A549 (cell line): ENCODE data around the gene KCNQ1.

Experiments
- BCL3 ChIP-seq: fragments of >200 bp; sonication (Bioruptor Twin); formaldehyde crosslinking; IDR thresholded peaks from 3 replicates; pipeline ENCODE4 v1.6.1; 2016
- CBX2 ChIP-seq: fragments of 200-600 bp; sonication (generic); IDR thresholded peaks from 2 replicates; pipeline ENCODE4 v1.6.1; 2016; ENCODE audit warnings: low read depth, mild to moderate bottlenecking, borderline replicate concordance
- CTCF ChIP-seq: fragments of >200 bp; sonication (Bioruptor Twin); formaldehyde crosslinking; IDR thresholded peaks from 3 replicates; pipeline ENCODE4 v1.5.1; 2016
- HDAC2 ChIP-seq: fragments of 200-600 bp; sonication (generic); IDR thresholded peaks from 2 replicates; pipeline ENCODE4 v1.6.1; 2016
- HEYL ChIP-seq: fragments of 250-450 bp; sonication (Bioruptor Pico); IDR thresholded peaks from 2 replicates; pipeline ENCODE4 v1.8.0; 2021; ENCODE audit warnings: mild to moderate bottlenecking, moderate library complexity
- JUN ChIP-seq, 2 experiments: fragments of >200 bp; sonication (Bioruptor Twin); formaldehyde crosslinking; IDR thresholded peaks; 2 replicates in 1 of 2; 3 replicates in 1 of 2; pipeline ENCODE4 v1.6.1; 2016 to 2017
- MYC ChIP-seq: IDR thresholded peaks from 2 replicates; pipeline ENCODE4 v1.6.1; 2012; ENCODE audit warnings: mild to moderate bottlenecking, inconsistent platforms, low read length, improper control_type of control experiment, borderline replicate concordance
- RAD21 ChIP-seq, 2 experiments: fragments of >200 bp in 1 of 2; sonication (Bioruptor Twin) in 1 of 2; formaldehyde crosslinking in 1 of 2; IDR thresholded peaks in 1 of 2; conservative IDR thresholded peaks in 1 of 2; 2 replicates in 1 of 2; 3 replicates in 1 of 2; pipeline ENCODE4 v1.6.1; 2012 to 2018; ENCODE audit warnings: inconsistent platforms in 1 of 2
- REST ChIP-seq: fragments of 200-600 bp; sonication (generic); IDR thresholded peaks from 2 replicates; pipeline ENCODE4 v1.6.1; 2016; ENCODE audit warnings: antibody characterized with exemption, mild to moderate bottlenecking, moderate library complexity
- USF2 ChIP-seq: fragments of 450-650 bp; IDR thresholded peaks from 2 replicates; pipeline ENCODE4 v1.6.1; 2014; ENCODE audit warnings: antibody characterized with exemption

GRCh38 chr11:2882396-2883110 is 437.7 kb downstream of the KCNQ1 start:
- no peak for TF ChIP-seq RAD21 (conservative IDR thresholded peaks at IDR 0.05 in 1 of 2, IDR thresholded peaks at IDR 0.05 in 1 of 2)
- TF ChIP-seq USF2: no peak
- TF ChIP-seq CBX2: no peak
- no peak for TF ChIP-seq JUN (IDR thresholded peaks at IDR 0.05)
- no peak for TF ChIP-seq CTCF
- no peak for TF ChIP-seq HEYL
- TF ChIP-seq MYC: no peak
- no peak for TF ChIP-seq HDAC2
- no peak for TF ChIP-seq REST
- TF ChIP-seq BCL3: no peak
